Spinal cord (tissue), 10 donors: Measurements from ENCODE around the gene VSIG1. TPM values are rescaled to one million over a fixed set of nuclear protein-coding genes. Genes with fewer than 3 reads are reported as not detected.

Source experiments
- DNase-seq, 6 donors: peaks; one replicate each; pipeline versions ENCODE4 v3.0.0 to v3.0.0-alpha.2; 2013 to 2015; ENCODE audit warnings: low spot score in 6 of 6, low read depth in 4 of 6
- H3K27ac ChIP-seq: one replicate; pipeline ENCODE4 v1.5.1; 2013; ENCODE audit warnings: low read depth, low read length, control low read depth
- H3K27me3 ChIP-seq: one replicate; pipeline ENCODE4 v1.6.1; 2013; ENCODE audit warnings: low read length; ENCODE audit not compliant: control insufficient read depth, insufficient read depth
- H3K36me3 ChIP-seq: one replicate; pipeline ENCODE4 v1.6.1; 2013; ENCODE audit warnings: low read length; ENCODE audit not compliant: control insufficient read depth, insufficient read depth
- H3K4me1 ChIP-seq: one replicate; pipeline ENCODE4 v1.6.1; 2013; ENCODE audit warnings: low read length; ENCODE audit not compliant: control insufficient read depth, insufficient read depth
- H3K4me3 ChIP-seq: one replicate; pipeline ENCODE4 v1.5.1; 2013; ENCODE audit warnings: low read depth, low read length, control low read depth
- H3K9me3 ChIP-seq: one replicate; pipeline ENCODE4 v1.6.1; 2013; ENCODE audit warnings: low read length; ENCODE audit not compliant: control insufficient read depth, insufficient read depth
- WGBS: methylation state at CpG from one replicate; pipeline ENCODE4 v1.1.5; 2013; ENCODE audit warnings: missing lambda C conversion rate; ENCODE audit not compliant: insufficient coverage; 5-methylcytosine and 5-hydroxymethylcytosine counted together
- polyA plus RNA-seq, 2 donors: library from polyadenylated mRNA; unstranded; fragments of 120-200 nt; gene quantifications; one replicate each; pipeline ENCODE4 v1.2.1, GENCODE V29; 2013; ENCODE audit not compliant: insufficient read length in 2 of 2
- total RNA-seq, 2 donors: library from RNA; depleted of rRNA in 1 of 2; stranded (reverse); fragments of 120-200 nt in 1 of 2; fragments of >200 nt in 1 of 2; gene quantifications; one replicate each; pipeline versions ENCODE4 v1.2.3 to v1.2.4, GENCODE V29; 2013 to 2014
- donor health status: healthy.

The VSIG1 gene
- total and polyA plus RNA-seq, 4 donors: 0.39 to 1.2 (median 0.90) TPM

DNA sequence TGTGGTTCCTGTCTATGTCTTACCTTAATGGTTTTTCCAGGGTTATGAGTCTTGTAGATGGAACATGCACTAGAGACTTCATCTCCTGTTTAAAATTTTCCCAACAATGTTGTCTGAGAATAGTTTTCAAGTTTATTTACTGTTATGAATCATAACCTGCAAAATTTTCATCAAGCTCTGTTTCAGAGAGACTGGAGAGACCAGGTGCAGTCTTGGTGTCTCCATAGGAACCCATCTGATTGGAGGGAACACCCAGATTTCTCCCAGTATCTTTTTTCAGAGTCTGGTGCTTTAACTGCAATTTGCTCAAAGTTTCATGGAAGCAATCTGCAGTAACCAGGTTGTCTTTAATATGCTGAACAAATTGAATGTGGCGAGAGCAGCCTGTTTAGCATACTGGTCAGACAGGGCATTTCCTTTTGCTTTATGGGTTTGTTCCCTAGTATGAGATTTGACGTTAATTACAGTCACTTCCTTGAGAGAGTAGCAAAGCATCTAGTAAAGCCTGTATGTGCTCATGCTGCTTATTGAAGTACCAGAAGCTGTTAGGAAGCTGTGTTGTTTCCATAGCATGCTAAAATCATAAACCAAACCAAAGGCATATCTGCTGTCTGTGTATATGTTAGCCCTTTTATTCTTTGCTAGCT is 18.8 kb upstream of the VSIG1 start:
- Histone ChIP-seq H3K4me3 (no peak overlapping the region), H3K9me3 (no peaks in the 10 kb centered on the region), H3K4me1 (no peaks in the 10 kb centered on the region), H3K27me3 (peaks cover 3% of the 10 kb centered on the region), H3K36me3 (no peaks in the 10 kb centered on the region), H3K27ac (no peak overlapping the region)
- DNase-seq: no peak
- 63% methylated on average over 1 of the region's 2 CpGs for WGBS

GRCh38 chrX:108028854-108029253 is 16.0 kb upstream of the VSIG1 start:
- H3K27me3 ChIP-seq: peaks cover 4% of the 10 kb centered on the region

GRCh38 chrX:108029928-108030711 is 14.7 kb upstream of the VSIG1 start:
- WGBS: 82% methylated on average over 2 of the region's 5 CpGs
- H3K36me3 ChIP-seq: no peaks in the 10 kb centered on the region
- H3K4me3 ChIP-seq: no peak overlapping the region
- peaks cover 6% of the 10 kb centered on the region for H3K27me3 ChIP-seq
- no peak for DNase-seq
- H3K9me3 ChIP-seq: no peaks in the 10 kb centered on the region
- H3K27ac ChIP-seq: no peak overlapping the region
- H3K4me1 ChIP-seq: no peaks in the 10 kb centered on the region

More at GRCh38 chrX:108028854-108029253, 16.0 kb upstream of the VSIG1 start:
- Histone ChIP-seq H3K4me1 (no peaks in the 10 kb centered on the region), H3K27ac (no peak overlapping the region), H3K36me3 (no peaks in the 10 kb centered on the region), H3K4me3 (no peak overlapping the region), H3K9me3 (no peaks in the 10 kb centered on the region)
- no CpG with 5 or more reads among the region's 1 CpG for WGBS
- DNase-seq: no peak

DNA sequence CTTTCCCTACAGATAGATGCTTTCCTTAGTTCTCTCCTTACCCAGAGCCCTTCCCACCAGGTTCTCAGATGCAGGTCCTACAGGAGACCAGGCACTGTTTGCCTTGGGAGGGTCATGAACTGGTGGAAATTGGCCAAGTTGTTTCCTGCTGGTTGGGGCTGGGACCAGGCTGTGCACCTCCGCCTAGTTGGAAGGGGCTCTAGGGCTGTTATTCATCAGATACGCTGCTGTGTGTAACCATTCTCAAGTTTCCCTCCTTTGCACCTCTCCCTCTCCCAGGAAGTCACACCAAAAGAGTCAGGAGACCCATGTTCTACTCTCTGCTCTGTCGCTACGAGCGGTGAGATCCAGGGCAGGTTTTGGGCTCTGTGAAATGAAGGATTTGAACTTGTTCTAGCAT is 11.9 kb upstream of the VSIG1 start:
- Histone ChIP-seq H3K4me3 (no peak overlapping the region), H3K27ac (no peak overlapping the region), H3K4me1 (no peaks in the 10 kb centered on the region), H3K27me3 (peaks cover 8% of the 10 kb centered on the region), H3K9me3 (no peaks in the 10 kb centered on the region), H3K36me3 (no peaks in the 10 kb centered on the region)
- WGBS: 88% methylated on average over 3 of the region's 5 CpGs
- DNase-seq: no peak

GRCh38 chrX:108033890-108034289 is 11.0 kb upstream of the VSIG1 start:
- DNase-seq: peak in 1 of 6 donors; percentile 2
- peaks cover 8% of the 10 kb centered on the region for H3K27me3 ChIP-seq
- WGBS: 57% methylated on average over 3 of the region's 3 CpGs

GRCh38 chrX:108034725-108035124 is 10.1 kb upstream of the VSIG1 start:
- no peak for DNase-seq
- Histone ChIP-seq H3K36me3 (no peaks in the 10 kb centered on the region), H3K4me3 (no peak overlapping the region), H3K27ac (no peak overlapping the region), H3K9me3 (no peaks in the 10 kb centered on the region), H3K27me3 (peaks cover 11% of the 10 kb centered on the region), H3K4me1 (no peaks in the 10 kb centered on the region)
- no CpG with 5 or more reads among the region's 3 CpGs for WGBS

More at GRCh38 chrX:108033890-108034289, 11.0 kb upstream of the VSIG1 start:
- H3K4me1 ChIP-seq: no peaks in the 10 kb centered on the region
- no peaks in the 10 kb centered on the region for H3K36me3 ChIP-seq
- H3K9me3 ChIP-seq: no peaks in the 10 kb centered on the region
- H3K27ac ChIP-seq: no peak overlapping the region
- no peak overlapping the region for H3K4me3 ChIP-seq

DNA sequence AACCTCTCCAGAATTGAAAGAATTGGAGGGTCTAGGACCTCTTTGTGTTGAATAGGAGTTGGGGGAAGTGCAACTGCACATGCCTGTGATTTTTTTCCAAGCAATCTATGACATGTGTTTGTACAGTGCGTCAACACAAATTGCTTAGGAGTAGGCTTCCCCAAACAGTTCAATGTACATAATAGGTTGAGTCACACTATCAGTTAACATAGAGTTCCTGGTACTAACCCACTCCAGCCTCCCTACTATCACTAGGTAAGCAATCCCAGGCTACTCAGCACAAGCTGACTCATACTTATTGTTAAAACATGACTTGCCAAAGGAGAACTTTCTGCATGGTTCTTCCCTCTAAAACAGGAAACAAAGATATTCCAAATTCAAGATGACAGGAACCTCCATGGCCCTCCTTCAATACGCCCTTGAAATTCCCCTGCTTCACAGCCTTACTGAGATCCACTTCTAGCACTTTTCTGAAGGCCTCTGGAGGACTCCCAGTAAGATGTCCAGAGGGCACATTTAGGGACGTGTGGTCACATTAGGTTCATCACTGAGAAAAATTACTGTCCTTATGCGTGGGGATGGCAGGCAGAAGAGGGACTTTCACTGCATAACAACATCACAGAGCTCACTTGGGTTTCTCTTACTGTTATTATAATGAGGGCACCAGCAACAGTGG is 8.4 kb upstream of the VSIG1 start:
- H3K27ac ChIP-seq: no peak overlapping the region
- 56% methylated on average over 1 of the region's 4 CpGs for WGBS
- no peaks in the 10 kb centered on the region for H3K36me3 ChIP-seq
- no peak for DNase-seq
- H3K4me1 ChIP-seq: no peaks in the 10 kb centered on the region
- no peak overlapping the region for H3K4me3 ChIP-seq
- no peaks in the 10 kb centered on the region for H3K9me3 ChIP-seq
- H3K27me3 ChIP-seq: peaks cover 11% of the 10 kb centered on the region

DNA sequence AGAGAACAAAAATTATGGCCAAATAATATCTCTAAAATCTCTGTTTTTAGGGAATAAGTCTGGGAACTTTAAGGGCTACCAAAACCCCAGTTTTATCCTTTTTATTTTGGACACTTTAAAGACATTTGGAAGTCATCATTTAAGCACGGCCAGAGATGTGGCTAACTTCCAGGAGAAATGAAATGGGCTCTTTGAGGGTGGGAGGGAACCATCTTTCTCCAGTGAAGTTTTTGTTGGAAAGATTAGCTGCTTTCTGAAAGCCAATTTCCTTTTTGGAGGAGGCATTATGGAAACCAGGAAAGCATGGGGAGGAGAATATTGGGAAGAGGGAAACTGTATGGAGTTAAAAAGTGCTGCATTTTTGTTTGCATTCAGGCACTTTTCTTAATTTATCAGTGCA is 4.8 kb downstream of the VSIG1 start:
- H3K27me3 ChIP-seq: peaks cover 6% of the 10 kb centered on the region
- H3K9me3 ChIP-seq: no peaks in the 10 kb centered on the region
- no peaks in the 10 kb centered on the region for H3K36me3 ChIP-seq
- no peak overlapping the region for H3K4me3 ChIP-seq
- no peak overlapping the region for H3K27ac ChIP-seq
- 13% methylated on average over 1 of the region's 1 CpG for WGBS
- DNase-seq: peak in 1 of 6 donors; percentile 18
- H3K4me1 ChIP-seq: no peaks in the 10 kb centered on the region

- no peak overlapping the region for H3K4me3 ChIP-seq
- no peaks in the 10 kb centered on the region for H3K36me3 ChIP-seq
- peaks cover 6% of the 10 kb centered on the region for H3K27me3 ChIP-seq
- H3K27ac ChIP-seq: no peak overlapping the region
- no peak for DNase-seq
- no peaks in the 10 kb centered on the region for H3K9me3 ChIP-seq
- no peaks in the 10 kb centered on the region for H3K4me1 ChIP-seq
These were observed 8.4 kb downstream of the VSIG1 start for GRCh38 chrX:108053218-108053617.
